Naive thymus-derived CD8-positive, alpha-beta T cell (primary cell): ENCODE results near the gene ZNF778. TPM values are rescaled to one million over a fixed set of nuclear protein-coding genes. Genes with fewer than 3 reads are reported as not detected.

Experiments
- ATAC-seq, 2 donors: fragments of 150-1000 bp; cut with Tn5 transposase in 1 of 2; sonication (Bioruptor Pico), chemical (Tn5 transposase) in 1 of 2; 1 replicate in 1 of 2; 2 replicates in 1 of 2; pipeline ENCODE4 v1.10.0; 2021; ENCODE audit warnings: mild to moderate bottlenecking in 2 of 2, moderate library complexity in 2 of 2
- POLR2A ChIA-PET: fragments of 350-600 bp; sonication (Branson Sonifier 250); formaldehyde crosslinking; loops from one replicate; lab custom pipeline; 2021; ENCODE audit warnings: antibody characterized with exemption; lab: Charles Lee
- DNase-seq, 10 donors: peaks; one replicate each; pipeline versions ENCODE4 v3.0.0 to v3.0.0-alpha.2; 2020 to 2022
- H3K27ac Mint-ChIP-seq, 10 donors: one replicate each; pipeline ENCODE4 v1.8.0; 2020 to 2022; ENCODE audit warnings: mild to moderate bottlenecking in 10 of 10, mixed read lengths in 10 of 10, moderate library complexity in 4 of 10, inconsistent platforms in 1 of 10
- H3K27me3 Mint-ChIP-seq, 5 donors: one replicate each; pipeline ENCODE4 v1.8.0; 2021 to 2022; ENCODE audit warnings: mixed read lengths in 5 of 5
- H3K36me3 Mint-ChIP-seq, 3 donors: one replicate each; pipeline ENCODE4 v1.8.0; 2020 to 2022; ENCODE audit warnings: mixed read lengths in 3 of 3, mild to moderate bottlenecking in 2 of 3, inconsistent platforms in 1 of 3
- H3K4me1 Mint-ChIP-seq, 4 donors: one replicate each; pipeline ENCODE4 v1.8.0; 2021 to 2022; ENCODE audit warnings: mixed read lengths in 4 of 4
- H3K4me3 Mint-ChIP-seq, 10 donors: one replicate each; pipeline ENCODE4 v1.8.0; 2020 to 2022; ENCODE audit warnings: mild to moderate bottlenecking in 10 of 10, mixed read lengths in 10 of 10, moderate library complexity in 6 of 10, inconsistent platforms in 1 of 10
- H3K9me3 Mint-ChIP-seq, 9 donors: one replicate each; pipeline ENCODE4 v1.8.0; 2020 to 2022; ENCODE audit warnings: mixed read lengths in 9 of 9, mild to moderate bottlenecking in 3 of 9, inconsistent platforms in 1 of 9, moderate library complexity in 1 of 9
- polyA plus RNA-seq, 3 donors: library from polyadenylated mRNA; unstranded; fragments of 300-500 nt; fragmentation: Illumina TruSeq; gene quantifications; one replicate each; pipeline ENCODE4 v1.2.3, GENCODE V29; 2021
- total RNA-seq, 8 experiments: library from RNA in 2 of 8; stranded (reverse) in 2 of 8; gene quantifications; one replicate each; pipeline ENCODE4 v1.2.3 and lab custom pipeline; 2021 to 2026

ZNF778 gene
- total and polyA plus RNA-seq, 5 experiments from 2014 or later, result 2.0 to 11.0 (median 5.5) TPM

- no peaks in the 10 kb centered on the region for H3K27me3 Mint-ChIP-seq
- no peak for DNase-seq
Observed at GRCh38 chr16:89174877-89175276, 42.6 kb upstream of the ZNF778 start.

GRCh38 chr16:89175280-89176146, 42.0 kb upstream of the ZNF778 start:
- H3K4me3 Mint-ChIP-seq, result no peak overlapping the region
- ATAC-seq (no peak), DNase-seq (no peak)
- no peaks in the 10 kb centered on the region for H3K27me3 Mint-ChIP-seq
- no peak overlapping the region for H3K27ac Mint-ChIP-seq
- no peaks in the 10 kb centered on the region for H3K9me3 Mint-ChIP-seq
- H3K36me3 Mint-ChIP-seq, result no peaks in the 10 kb centered on the region
- H3K4me1 Mint-ChIP-seq, result peaks cover 6% of the 10 kb centered on the region in 4 donors
- POLR2A ChIA-PET, result no interaction called here

More at GRCh38 chr16:89174877-89175276, 42.6 kb upstream of the ZNF778 start:
- H3K9me3 Mint-ChIP-seq, result no peaks in the 10 kb centered on the region
- POLR2A ChIA-PET, result no interaction called here
- no peak overlapping the region for H3K4me3 Mint-ChIP-seq
- ATAC-seq, result no peak
- H3K36me3 Mint-ChIP-seq, result no peaks in the 10 kb centered on the region
- peaks cover 6 to 10% (median 9%) of the 10 kb centered on the region in 4 donors for H3K4me1 Mint-ChIP-seq
- no peak overlapping the region for H3K27ac Mint-ChIP-seq

- POLR2A ChIA-PET, result interaction anchor here (0.6 to 0.7 kb wide), 2 partner anchors 11 to 83 kb away, joined by 3 to 4 read pairs; partner anchors contain the start of gene ACSF3
- ATAC-seq (no peak), DNase-seq (no peak)
- Mint-ChIP-seq H3K27me3 (no peaks in the 10 kb centered on the region), H3K36me3 (no peaks in the 10 kb centered on the region), H3K9me3 (no peaks in the 10 kb centered on the region), H3K27ac (no peak overlapping the region), H3K4me1 (peaks cover 0 to 2% (median 1%) of the 10 kb centered on the region in 4 donors), H3K4me3 (no peak overlapping the region)
Observed at GRCh38 chr16:89176147-89176690, 41.3 kb upstream of the ZNF778 start.

- Mint-ChIP-seq H3K27me3 (no peaks in the 10 kb centered on the region), H3K4me3 (no peak overlapping the region), H3K9me3 (no peaks in the 10 kb centered on the region), H3K27ac (no peak overlapping the region), H3K36me3 (no peaks in the 10 kb centered on the region), H3K4me1 (peaks cover 0 to 6% (median 4%) of the 10 kb centered on the region in 4 donors)
- ATAC-seq (no peak), DNase-seq (no peak)
- POLR2A ChIA-PET, result interaction anchor here (0.6 to 0.7 kb wide), 2 partner anchors 12 to 83 kb away, joined by 3 to 4 read pairs; partner anchors contain the start of gene ACSF3
Observed at GRCh38 chr16:89176717-89177116, 40.8 kb upstream of the ZNF778 start.

GRCh38 chr16:89177501-89177900, 40.0 kb upstream of the ZNF778 start:
- no peak for DNase-seq
- POLR2A ChIA-PET, result no interaction called here
- ATAC-seq, result no peak
- Mint-ChIP-seq H3K9me3 (no peaks in the 10 kb centered on the region), H3K4me1 (peaks cover 1 to 10% (median 6%) of the 10 kb centered on the region in 4 donors), H3K27ac (no peak overlapping the region), H3K4me3 (no peak overlapping the region), H3K36me3 (no peaks in the 10 kb centered on the region), H3K27me3 (no peaks in the 10 kb centered on the region)

GRCh38 chr16:89178453-89179147, 38.9 kb upstream of the ZNF778 start:
- H3K36me3 Mint-ChIP-seq, result no peaks in the 10 kb centered on the region
- H3K4me1 Mint-ChIP-seq, result peaks cover 2 to 13% (median 6%) of the 10 kb centered on the region in 4 donors
- no peaks in the 10 kb centered on the region for H3K27me3 Mint-ChIP-seq
- no peak for DNase-seq
- no peak overlapping the region for H3K4me3 Mint-ChIP-seq
- no peak for ATAC-seq
- H3K27ac Mint-ChIP-seq, result no peak overlapping the region
- POLR2A ChIA-PET, result no interaction called here
- H3K9me3 Mint-ChIP-seq, result no peaks in the 10 kb centered on the region

- DNase-seq, result no peak
- Mint-ChIP-seq H3K27ac (no peak overlapping the region), H3K36me3 (no peaks in the 10 kb centered on the region), H3K9me3 (no peaks in the 10 kb centered on the region), H3K4me3 (no peak overlapping the region), H3K4me1 (peaks cover 2 to 13% (median 6%) of the 10 kb centered on the region in 4 donors), H3K27me3 (no peaks in the 10 kb centered on the region)
- POLR2A ChIA-PET, result no interaction called here
- no peak for ATAC-seq
Observed at GRCh38 chr16:89179148-89179484, 38.4 kb upstream of the ZNF778 start.

- ATAC-seq, result no peak
- H3K27ac Mint-ChIP-seq, result no peak overlapping the region
- POLR2A ChIA-PET, result interaction anchor here (0.5 kb wide), 1 partner anchor 321 kb away, joined by 4 read pairs; no protein-coding TSS in a partner anchor
- no peaks in the 10 kb centered on the region for H3K36me3 Mint-ChIP-seq
- no peak overlapping the region for H3K4me3 Mint-ChIP-seq
- peaks cover 2 to 13% (median 6%) of the 10 kb centered on the region in 4 donors for H3K4me1 Mint-ChIP-seq
- H3K27me3 Mint-ChIP-seq, result no peaks in the 10 kb centered on the region
- H3K9me3 Mint-ChIP-seq, result no peaks in the 10 kb centered on the region
- DNase-seq, result no peak
Observed at GRCh38 chr16:89179656-89180315, 37.7 kb upstream of the ZNF778 start.

GRCh38 chr16:89183463-89183862, 34.0 kb upstream of the ZNF778 start:
- H3K4me1 Mint-ChIP-seq, result peaks cover 4 to 12% (median 7%) of the 10 kb centered on the region in 4 donors
- H3K9me3 Mint-ChIP-seq, result no peaks in the 10 kb centered on the region
- ATAC-seq (no peak), DNase-seq (no peak)
- H3K27ac Mint-ChIP-seq, result no peak overlapping the region
- H3K27me3 Mint-ChIP-seq, result no peaks in the 10 kb centered on the region
- H3K36me3 Mint-ChIP-seq, result no peaks in the 10 kb centered on the region
- POLR2A ChIA-PET, result no interaction called here
- no peak overlapping the region for H3K4me3 Mint-ChIP-seq

- Mint-ChIP-seq H3K27me3 (no peaks in the 10 kb centered on the region), H3K27ac (peak overlapping the region in 3 of 10 donors; percentile 11 to 80 (median 74)), H3K4me3 (peak overlapping the region in 2 of 10 donors; percentile 11 to 42), H3K9me3 (peaks cover 0 to 2% (median 0%) of the 10 kb centered on the region in 9 donors), H3K4me1 (peaks cover 4 to 12% (median 7%) of the 10 kb centered on the region in 4 donors), H3K36me3 (no peaks in the 10 kb centered on the region)
- POLR2A ChIA-PET, result no interaction called here
- ATAC-seq, result no peak
- no peak for DNase-seq
Observed at GRCh38 chr16:89183975-89184676, 33.4 kb upstream of the ZNF778 start.

- Mint-ChIP-seq H3K27me3 (no peaks in the 10 kb centered on the region), H3K4me3 (peak overlapping the region in 1 of 10 donors; percentile 42), H3K9me3 (peaks cover 0 to 2% (median 0%) of the 10 kb centered on the region in 9 donors), H3K27ac (peak overlapping the region in 3 of 10 donors; percentile 11 to 80 (median 74)), H3K36me3 (no peaks in the 10 kb centered on the region), H3K4me1 (peaks cover 4 to 12% (median 7%) of the 10 kb centered on the region in 4 donors)
- DNase-seq (no peak), ATAC-seq (no peak)
- POLR2A ChIA-PET, result no interaction called here
Observed at GRCh38 chr16:89184677-89184932, 32.9 kb upstream of the ZNF778 start.
